Suppressor macrophage treated with lipopolysaccharide for 1 hour (primary cell): ENCODE results near the gene KRT80.

ENCODE experiments used
- DNase-seq, 3 donors: peaks; one replicate each; pipeline ENCODE4 v3.0.0-alpha.2; 2020 to 2022

Gene KRT80

GRCh38 chr12:52126605-52127578 lies 64.9 kb downstream of the KRT80 start:
- no peak for DNase-seq

DNA sequence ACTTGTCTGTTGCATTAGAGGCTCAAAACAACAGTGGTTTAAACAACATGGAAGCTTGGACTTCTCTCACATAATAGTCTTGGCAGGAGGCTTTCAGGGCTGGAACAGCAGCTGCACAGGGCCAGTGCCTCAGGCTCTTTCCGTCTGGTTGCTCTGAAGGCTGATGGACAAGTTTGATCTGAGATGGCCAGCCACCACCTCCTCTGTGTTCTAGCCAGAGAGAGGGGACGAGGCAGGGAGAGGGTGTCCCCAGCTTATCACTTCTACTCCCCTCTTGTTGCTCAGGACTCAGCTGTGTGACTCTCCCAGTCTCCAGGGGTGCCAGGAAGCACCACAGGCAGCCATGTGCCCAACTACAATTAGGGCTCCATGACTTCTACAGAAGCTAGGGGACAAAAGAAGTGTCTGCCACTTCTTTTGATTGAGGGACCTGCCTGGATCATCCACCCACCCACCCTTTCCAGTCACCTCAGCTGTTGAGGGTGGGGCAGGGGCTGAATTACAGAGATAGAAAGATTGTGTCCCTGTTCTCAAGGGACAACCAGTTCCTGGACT lies 65.7 kb downstream of the KRT80 start:
- no peak for DNase-seq

DNA sequence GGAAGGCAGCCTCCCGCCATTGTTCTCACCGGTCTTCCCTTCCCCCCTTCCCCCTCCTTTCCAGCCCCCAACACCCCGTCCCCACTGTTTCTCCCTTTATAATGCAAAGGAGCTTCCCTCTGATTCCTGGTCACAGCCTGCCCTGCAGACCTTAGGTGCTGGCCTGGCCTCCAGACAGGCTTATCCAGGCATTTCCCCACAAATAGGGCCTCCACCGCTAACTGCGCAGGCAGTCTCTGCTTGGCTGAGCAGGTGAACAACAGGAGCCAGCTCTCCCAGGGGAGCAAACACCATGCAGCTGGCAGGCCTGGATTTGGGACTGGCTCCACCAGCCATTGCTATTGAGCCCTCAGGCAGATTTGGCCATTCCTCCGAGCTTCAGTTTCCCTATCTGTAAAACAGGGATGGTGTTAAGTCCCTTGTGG lies 66.3 kb downstream of the KRT80 start:
- no peak for DNase-seq

GRCh38 chr12:52123487-52124186 lies 68.2 kb downstream of the KRT80 start:
- DNase-seq: no peak

- DNase-seq: no peak
Observed at GRCh38 chr12:52122904-52123303, 68.9 kb downstream of the KRT80 start.

DNA sequence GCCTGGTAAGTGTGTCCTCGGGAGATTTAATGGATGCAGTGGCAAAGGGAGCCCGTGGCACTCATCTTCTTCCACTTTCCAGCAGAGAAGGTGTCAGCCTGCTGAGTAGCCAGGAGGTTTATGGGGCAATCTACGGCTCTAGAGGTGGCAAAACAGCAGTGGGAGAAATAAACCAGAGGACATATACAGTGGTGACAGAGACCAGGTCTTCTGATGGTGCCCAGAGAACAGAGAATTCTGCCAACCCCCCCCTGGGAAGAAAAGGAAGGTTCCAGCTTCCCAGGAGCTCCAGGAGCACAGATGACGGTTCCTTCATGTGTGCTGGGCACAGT lies 69.3 kb downstream of the KRT80 start:
- DNase-seq: no peak

GRCh38 chr12:52121824-52122539 lies 69.8 kb downstream of the KRT80 start:
- DNase-seq: peak; percentile 69 to 80 (median 69)

DNA sequence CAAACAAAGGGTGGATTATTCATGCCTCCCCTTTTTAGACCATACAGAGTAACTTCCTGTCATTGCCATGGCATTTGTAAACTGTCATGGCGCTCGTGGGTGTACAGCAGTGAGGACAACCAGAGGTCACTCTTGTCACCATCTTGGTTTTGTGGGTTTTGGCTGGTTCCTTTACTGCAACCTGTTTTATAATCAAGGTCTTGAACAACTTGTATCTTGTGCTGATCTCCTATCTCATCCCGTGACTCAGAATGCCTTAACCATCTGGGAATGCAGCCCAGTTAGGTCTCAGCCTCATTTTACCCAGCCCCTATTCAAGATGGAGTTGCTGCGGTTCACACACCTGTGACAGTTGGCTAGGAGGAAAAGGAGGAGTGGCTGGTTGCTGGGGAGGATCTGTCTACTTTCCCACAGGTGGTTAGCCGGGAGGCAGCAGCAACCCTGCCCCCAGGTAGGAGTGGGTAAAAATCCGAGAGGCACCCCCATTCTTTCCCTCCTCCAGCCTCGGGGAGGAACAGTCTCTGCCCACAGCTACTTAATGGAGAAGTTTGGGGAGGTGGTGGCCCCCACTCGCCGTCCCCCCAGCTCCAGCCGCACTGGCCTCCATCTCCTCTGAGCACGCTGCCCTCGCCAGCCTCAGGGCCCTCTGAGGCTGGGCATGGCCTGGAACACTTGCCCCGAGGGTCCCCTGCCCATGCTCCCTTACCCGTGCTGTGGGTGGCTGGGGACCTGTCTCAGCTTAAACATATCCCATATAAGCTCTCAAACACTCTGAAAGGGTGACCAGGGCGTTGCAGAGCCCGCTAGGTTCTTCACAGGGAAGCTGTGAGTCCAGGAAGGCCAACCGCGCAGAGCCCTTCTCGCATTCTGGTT lies 70.6 kb downstream of the KRT80 start:
- DNase-seq: peak in 1 of 3 donors; percentile 35

GRCh38 chr12:52119398-52120254 lies 72.2 kb downstream of the KRT80 start:
- DNase-seq: peak; percentile 28 to 60 (median 30)
